ENCODE results near the gene TP53INP2. TPM values are rescaled to one million over a fixed set of nuclear protein-coding genes. Genes with fewer than 3 reads are reported as not detected.

TP53INP2 gene
- polyA plus RNA-seq, 1 of the 3 experiments (the other 2 are of a cell fraction): 6.4 TPM

- Histone ChIP-seq H3K9ac (no peak overlapping the region), H3K27ac (ENCODE audit: low read depth in 2 of 2, low read length in 1 of 2) (peak overlapping the region; percentile 69 to 82), H4K20me1 (ENCODE audit: insufficient read depth) (peaks cover 35% of the 10 kb centered on the region), H3K9me3 (no peaks in the 10 kb centered on the region), H2AFZ (ENCODE audit: low read depth) (no peak overlapping the region), H3K4me3 (ENCODE audit: low read depth in 2 of 2, low read length in 1 of 2) (no peak overlapping the region), H3K27me3 (ENCODE audit: insufficient read depth) (no peaks in the 10 kb centered on the region), H3K79me2 (ENCODE audit: insufficient read depth) (no peaks in the 10 kb centered on the region), H3K4me2 (peak overlapping the region; percentile 50), H3K9me2 (no peaks in the 10 kb centered on the region), H3F3A (replicated peaks; ENCODE audit: insufficient read depth) (peaks cover 24% of the 10 kb centered on the region), H3K4me1 (ENCODE audit: control insufficient read depth in 1 of 2, insufficient read depth in 2 of 2, low read depth in 1 of 2, low read length in 1 of 2) (peaks cover 16 to 20% of the 10 kb centered on the region in 2 experiments; a peak in 3 of 4 replicates), H3K36me3 (replicated peaks in 1 of 2; ENCODE audit: control insufficient read depth in 1 of 2, insufficient read depth in 2 of 2, low read length in 1 of 2) (peaks cover 20 to 23% of the 10 kb centered on the region in 2 experiments)
- ChIA-PET POLR2A (interaction anchor here (1.3 kb wide), 1 partner anchor 9 kb away, joined by 5 read pairs; the partner anchor contains the start of gene TP53INP2), CTCF (interaction anchor here (0.7 to 2.3 kb wide), 6 partner anchors 32 to 401 kb away, joined by 3 to 12 read pairs (median 4); no protein-coding TSS in a partner anchor)
- 100% methylated on average over 1 of the region's 1 CpG for WGBS (ENCODE audit: low lambda C conversion rate)
- DNase-seq: peak; percentile 71
- no peak for TF ChIP-seq ZBTB33 (IDR thresholded peaks at IDR 0.05; ENCODE audit: borderline replicate concordance, low read depth)
- TF ChIP-seq USF1 (IDR thresholded peaks at IDR 0.05; ENCODE audit: borderline replicate concordance, low read depth): no peak; the same call in 1 of the 2 replicates
- no peak for TF ChIP-seq EZH2phosphoT487 (IDR thresholded peaks at IDR 0.05; ENCODE audit: borderline replicate concordance, low read depth)
- no peak for TF ChIP-seq CTCF (IDR thresholded peaks at IDR 0.05)
- no peak for TF ChIP-seq NRF1 (IDR thresholded peaks at IDR 0.05; ENCODE audit: low read depth, low read length)
- TF ChIP-seq TAF1 (IDR thresholded peaks at IDR 0.05; ENCODE audit: borderline replicate concordance, low read depth, low read length): no peak
- TF ChIP-seq EP300 (IDR thresholded peaks at IDR 0.05; ENCODE audit: borderline replicate concordance in 1 of 2, low read depth in 1 of 2, low read length in 1 of 2): no peak; a peak in 1 of 4 replicates
- no peak for TF ChIP-seq FOXJ3 (CRISPR knock-in tag; IDR thresholded peaks at IDR 0.05)
- no peak for TF ChIP-seq USF2 (IDR thresholded peaks at IDR 0.05; ENCODE audit: borderline replicate concordance, low read depth, low read length)
- TF ChIP-seq IRF3 (IDR thresholded peaks at IDR 0.05; ENCODE audit: low read depth, low read length): no peak
- peak; percentile 94 for TF ChIP-seq NFIC (IDR thresholded peaks at IDR 0.05; ENCODE audit: borderline replicate concordance)
- peak; percentile 29; the same call in 1 of the 2 replicates for TF ChIP-seq RXRA (IDR thresholded peaks at IDR 0.05; ENCODE audit: borderline replicate concordance, low read depth)
- no peak for TF ChIP-seq SMC3 (IDR thresholded peaks at IDR 0.05; ENCODE audit: low read depth, low read length)
- peak; percentile 64 for TF ChIP-seq PBX3 (IDR thresholded peaks at IDR 0.05)
- TF ChIP-seq RAD21 (IDR thresholded peaks at IDR 0.05; ENCODE audit: low read length): 0 out of 2 replicates have a peak, but pooled peaks have one; percentile 11
- TF ChIP-seq TEAD4 (IDR thresholded peaks at IDR 0.05; ENCODE audit: borderline replicate concordance, insufficient read depth): no peak
- peak; percentile 14; the same call in 1 of the 2 replicates for TF ChIP-seq SIN3A (IDR thresholded peaks at IDR 0.05; ENCODE audit: borderline replicate concordance, low read depth, low read length)
- peak; percentile 61; the same call in 1 of the 2 replicates for TF ChIP-seq POLR2AphosphoS5 (IDR thresholded peaks at IDR 0.05; ENCODE audit: low read depth, low read length)
- TF ChIP-seq CHD2 (IDR thresholded peaks at IDR 0.05; ENCODE audit: low read length, partially characterized antibody): no peak
- TF ChIP-seq JUND (IDR thresholded peaks at IDR 0.05): peak; percentile 88; the same call in 1 of the 2 replicates
- TF ChIP-seq ELF1 (IDR thresholded peaks at IDR 0.05): no peak
- TF ChIP-seq MEF2A (IDR thresholded peaks at IDR 0.05; ENCODE audit: borderline replicate concordance, low read depth): no peak
- TF ChIP-seq MXI1 (IDR thresholded peaks at IDR 0.05; ENCODE audit: low read depth, low read length): peak; percentile 31; the same call in 1 of the 2 replicates
- TF ChIP-seq MAX (IDR thresholded peaks at IDR 0.05; ENCODE audit: low read depth): peak; percentile 13; the same call in 1 of the 2 replicates
Observed at GRCh38 chr20:34713194-34713943, 9.2 kb downstream of the TP53INP2 start.
